Spleen (tissue), 11 donors: ENCODE results near the gene PKD1L1. TPM values are rescaled to one million over a fixed set of nuclear protein-coding genes. Genes with fewer than 3 reads are reported as not detected.
A peak's percentile ranks its signal among the peaks of the same experiment; 100 is the strongest.

ENCODE experiments used
- DNase-seq: peaks from one replicate; pipeline ENCODE4 v3.0.0-alpha.2; 2020
- H3K27ac ChIP-seq, 8 donors: fragments of 200-600 bp; sonication (generic) in 7 of 8; 1 replicate in 4 of 8; 2 replicates in 4 of 8; pipeline versions ENCODE4 v1.5.0 to v1.8.0; 2016 to 2021; ENCODE audit warnings: inconsistent platforms in 4 of 8, mild to moderate bottlenecking in 4 of 8, moderate library complexity in 1 of 8
- H3K27me3 ChIP-seq, 7 donors: fragments of 200-600 bp; sonication (generic) in 6 of 7; replicated peaks in 1 of 7; 1 replicate in 4 of 7; 2 replicates in 3 of 7; pipeline versions ENCODE4 v1.5.0 to v1.8.0; 2016 to 2021; ENCODE audit warnings: inconsistent platforms in 3 of 7, mild to moderate bottlenecking in 1 of 7
- H3K36me3 ChIP-seq, 6 donors: fragments of 200-600 bp; sonication (generic) in 5 of 6; 1 replicate in 4 of 6; 2 replicates in 2 of 6; pipeline versions ENCODE4 v1.5.0 to v1.8.0; 2016 to 2021; ENCODE audit warnings: inconsistent platforms in 2 of 6
- H3K4me1 ChIP-seq, 6 donors: fragments of 200-600 bp; sonication (generic) in 5 of 6; 1 replicate in 3 of 6; 2 replicates in 3 of 6; pipeline versions ENCODE4 v1.5.0 to v1.8.0; 2016 to 2021; ENCODE audit warnings: inconsistent platforms in 3 of 6
- H3K4me3 ChIP-seq, 8 donors: fragments of 200-600 bp; sonication (generic) in 7 of 8; 1 replicate in 4 of 8; 2 replicates in 4 of 8; pipeline versions ENCODE4 v1.5.0 to v1.8.0; 2016 to 2021; ENCODE audit warnings: inconsistent platforms in 4 of 8, mild to moderate bottlenecking in 4 of 8, moderate library complexity in 2 of 8
- H3K9me3 ChIP-seq, 8 donors: fragments of 200-600 bp; sonication (generic) in 7 of 8; 1 replicate in 4 of 8; 2 replicates in 4 of 8; pipeline versions ENCODE4 v1.5.0 to v1.8.0; 2016 to 2021; ENCODE audit warnings: inconsistent platforms in 4 of 8
- CTCF ChIP-seq, 11 experiments: fragments of 200-600 bp in 7 of 11; fragments of 450-650 bp in 4 of 11; sonication (generic) in 4 of 11; IDR thresholded peaks in 8 of 11; conservative IDR thresholded peaks in 3 of 11; 1 replicate in 7 of 11; 2 replicates in 4 of 11; pipeline versions ENCODE4 v1.4.0 to v1.8.0; 2016 to 2021; ENCODE audit warnings: antibody characterized with exemption in 11 of 11, inconsistent platforms in 4 of 11, mild to moderate bottlenecking in 1 of 11
- POLR2A ChIP-seq, 3 donors: fragments of 450-650 bp; IDR thresholded peaks; one replicate each; pipeline ENCODE4 v1.5.1; 2017; ENCODE audit warnings: antibody characterized with exemption in 3 of 3, mild to moderate bottlenecking in 1 of 3
- POLR2AphosphoS5 ChIP-seq, 3 donors: sonication (generic); formaldehyde crosslinking; IDR thresholded peaks; one replicate each; pipeline ENCODE4 v1.5.1; 2017; ENCODE audit warnings: antibody characterized with exemption in 3 of 3
- WGBS, 5 donors: extraction: QIAGEN DNeasy Blood & Tissue Kit in 3 of 5; methylation state at CpG; one replicate each; pipeline versions ENCODE4 v1.1.5 to v1.1.7; 2013 to 2018; 5-methylcytosine and 5-hydroxymethylcytosine counted together
- intact Hi-C: fragments of 100-400 bp; cut with DNase I; formaldehyde crosslinking; loops from one replicate; pipeline ENCODE4 v1.15.0; 2023; ENCODE audit warnings: low total_unique reads
- polyA plus RNA-seq, 3 donors: library from polyadenylated mRNA; stranded (reverse); fragments of 200-250 nt; gene quantifications; one replicate each; pipeline ENCODE4 v1.2.1, GENCODE V29; 2013
- total RNA-seq, 7 donors: library from RNA; depleted of rRNA in 3 of 7; stranded (reverse); fragments of >200 nt in 3 of 7; fragmentation: NEBNext Ultra II Directional in 4 of 7; extraction: Animal tissue kit (Norgen Biotek cat#: 25700) in 4 of 7; gene quantifications; one replicate each; pipeline versions ENCODE4 v1.1.0 to v1.2.1, GENCODE V29; 2016 to 2021
- donor health status: healthy with polysubstance abuse.
- donor health status: DM: no; HTN: no; CAD: no; lungs with moderate emphysema.
- donor health status: DM: no; HTN: no; CAD: no.
- donor health status: Bipolar disorder and iron deficiency.
- donor health status: healthy.
- donor health status: DM: no; HTN: no; CAD: no.
- donor health status: DM: yes; HTN: yes; CAD: no.

PKD1L1 gene
- total and polyA plus RNA-seq, 10 donors, result 0.28 to 1.3 (median 0.49) TPM

- peaks cover 0 to 6% (median 0%) of the 10 kb centered on the region in 6 donors for H3K4me1 ChIP-seq
- no peaks in the 10 kb centered on the region for H3K36me3 ChIP-seq
- no peaks in the 10 kb centered on the region for H3K9me3 ChIP-seq
- TF ChIP-seq POLR2A (IDR thresholded peaks at IDR 0.05) (no peak), CTCF (IDR thresholded peaks at IDR 0.05 in 8 of 11, conservative IDR thresholded peaks at IDR 0.05 in 3 of 11) (no peak), POLR2AphosphoS5 (IDR thresholded peaks at IDR 0.05) (no peak)
- H3K4me3 ChIP-seq, result no peak overlapping the region
- DNase-seq, result no peak
- H3K27ac ChIP-seq, result no peak overlapping the region
- WGBS, 5 donors, result 80 to 89% (median 89%) methylated on average over 3 to 8 of the region's 8 CpGs
- no peaks in the 10 kb centered on the region for H3K27me3 ChIP-seq
- intact Hi-C loops, result no loop called here
Measured at GRCh38 chr7:47890125-47890524, 58.1 kb downstream of the PKD1L1 start.

- intact Hi-C loops, result no loop called here
- no peaks in the 10 kb centered on the region for H3K27me3 ChIP-seq
- no peak overlapping the region for H3K27ac ChIP-seq
- no peaks in the 10 kb centered on the region for H3K9me3 ChIP-seq
- no peak overlapping the region for H3K4me3 ChIP-seq
- WGBS, 5 donors, result 68 to 88% (median 76%) methylated on average over 7 of the region's 7 CpGs
- TF ChIP-seq POLR2AphosphoS5 (IDR thresholded peaks at IDR 0.05), result peak in 1 of 3 donors; percentile 7
- TF ChIP-seq CTCF (IDR thresholded peaks at IDR 0.05 in 8 of 11, conservative IDR thresholded peaks at IDR 0.05 in 3 of 11), result no peak
- DNase-seq, result no peak
- H3K36me3 ChIP-seq, result no peaks in the 10 kb centered on the region
- peaks cover 0 to 6% (median 0%) of the 10 kb centered on the region in 6 donors for H3K4me1 ChIP-seq
Measured at GRCh38 chr7:47889723-47890122, 58.5 kb downstream of the PKD1L1 start.

- WGBS, 5 donors, result 80 to 90% (median 85%) methylated on average over 16 to 18 of the region's 18 CpGs
- TF ChIP-seq POLR2A (IDR thresholded peaks at IDR 0.05), result no peak
- TF ChIP-seq POLR2AphosphoS5 (IDR thresholded peaks at IDR 0.05), result no peak
- TF ChIP-seq CTCF (IDR thresholded peaks at IDR 0.05 in 8 of 11, conservative IDR thresholded peaks at IDR 0.05 in 3 of 11), result no peak
- H3K9me3 ChIP-seq, result no peaks in the 10 kb centered on the region
- DNase-seq, result no peak
- no peaks in the 10 kb centered on the region for H3K36me3 ChIP-seq
- no peak overlapping the region for H3K27ac ChIP-seq
- H3K4me3 ChIP-seq, result no peak overlapping the region
- peaks cover 0 to 6% (median 0%) of the 10 kb centered on the region in 6 donors for H3K4me1 ChIP-seq
- intact Hi-C loops, result no loop called here
- no peaks in the 10 kb centered on the region for H3K27me3 ChIP-seq
Measured at GRCh38 chr7:47888371-47889265, 59.6 kb downstream of the PKD1L1 start.

- Histone ChIP-seq H3K27ac (no peak overlapping the region), H3K4me1 (peaks cover 0 to 6% (median 0%) of the 10 kb centered on the region in 6 donors), H3K4me3 (no peak overlapping the region), H3K9me3 (no peaks in the 10 kb centered on the region), H3K36me3 (no peaks in the 10 kb centered on the region), H3K27me3 (no peaks in the 10 kb centered on the region)
- DNase-seq, result no peak
- TF ChIP-seq POLR2AphosphoS5 (IDR thresholded peaks at IDR 0.05), result no peak
- no peak for TF ChIP-seq CTCF (IDR thresholded peaks at IDR 0.05 in 8 of 11, conservative IDR thresholded peaks at IDR 0.05 in 3 of 11)
- TF ChIP-seq POLR2A (IDR thresholded peaks at IDR 0.05), result no peak
- intact Hi-C loops, result no loop called here
- WGBS, 5 donors, result 89 to 95% (median 92%) methylated on average over 7 of the region's 7 CpGs
Measured at GRCh38 chr7:47887016-47887640, 61.1 kb downstream of the PKD1L1 start.
